ENCODE data around the gene MUCL3.
"Not testable (repeated sequence)": the region's sequence is repeated elsewhere in the genome, so short reads cannot be mapped to it uniquely, and the experiment has no call there.

MUCL3 gene

GRCh38 chr6:30983439-30983838, 42.7 kb downstream of the MUCL3 start, which contains the start of gene MUC21:
Gene MUC21, plus strand, starts transcription at chr6:30983718. Its CDS starts 241 bp downstream, at chr6:30983959.
- DNase-seq (ENCODE audit: low read depth in 3 of 3): no peak

DNA sequence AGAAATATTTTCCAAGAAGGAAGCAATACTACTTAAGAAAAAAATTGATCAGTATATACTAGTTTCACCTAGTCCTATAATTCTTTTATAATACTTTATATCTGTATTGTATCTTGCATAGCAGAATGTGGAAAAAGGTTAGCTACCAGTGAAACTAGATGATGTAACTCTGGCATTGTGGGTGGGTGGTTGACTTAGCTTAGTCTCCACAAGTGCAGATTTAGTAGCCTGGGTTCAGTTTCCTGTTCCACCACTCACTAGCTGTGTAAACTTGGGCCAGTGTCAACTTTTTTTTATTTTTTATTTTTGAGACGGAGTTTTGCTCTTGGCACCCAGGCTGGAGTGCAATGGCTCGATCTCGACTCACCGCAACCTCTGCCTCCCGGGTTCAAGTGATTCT, 44.7 kb downstream of the MUCL3 start:
- no peak for DNase-seq (ENCODE audit: low read depth in 3 of 3)

- DNase-seq (ENCODE audit: low read depth in 3 of 3): no peak
Observed at GRCh38 chr6:30987304-30987703, 46.5 kb downstream of the MUCL3 start.

DNA sequence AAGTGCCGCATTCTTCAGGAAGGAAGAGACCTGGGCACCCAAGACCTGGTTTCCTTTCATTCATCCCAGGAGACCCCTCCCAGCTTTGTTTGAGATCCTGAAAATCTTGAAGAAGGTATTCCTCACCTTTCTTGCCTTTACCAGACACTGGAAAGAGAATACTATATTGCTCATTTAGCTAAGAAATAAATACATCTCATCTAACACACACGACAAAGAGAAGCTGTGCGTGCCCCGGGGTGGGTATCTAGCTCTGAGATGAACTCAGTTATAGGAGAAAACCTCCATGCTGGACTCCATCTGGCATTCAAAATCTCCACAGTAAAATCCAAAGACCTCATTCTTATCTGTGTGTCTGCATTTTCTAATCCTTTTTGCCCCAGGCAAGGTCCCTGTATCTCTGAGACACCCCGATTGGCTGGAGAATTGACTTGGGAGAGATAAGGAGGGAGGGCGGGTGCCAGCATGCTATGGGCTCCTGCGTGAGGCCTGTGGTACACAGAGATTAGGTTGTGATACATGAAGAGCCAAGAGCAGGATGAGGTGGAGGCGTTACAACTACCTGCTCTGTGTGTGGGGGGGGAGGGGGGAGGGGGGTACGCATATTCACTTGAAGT, 47.5 kb downstream of the MUCL3 start:
- no peak for DNase-seq (ENCODE audit: low read depth in 3 of 3)

DNA sequence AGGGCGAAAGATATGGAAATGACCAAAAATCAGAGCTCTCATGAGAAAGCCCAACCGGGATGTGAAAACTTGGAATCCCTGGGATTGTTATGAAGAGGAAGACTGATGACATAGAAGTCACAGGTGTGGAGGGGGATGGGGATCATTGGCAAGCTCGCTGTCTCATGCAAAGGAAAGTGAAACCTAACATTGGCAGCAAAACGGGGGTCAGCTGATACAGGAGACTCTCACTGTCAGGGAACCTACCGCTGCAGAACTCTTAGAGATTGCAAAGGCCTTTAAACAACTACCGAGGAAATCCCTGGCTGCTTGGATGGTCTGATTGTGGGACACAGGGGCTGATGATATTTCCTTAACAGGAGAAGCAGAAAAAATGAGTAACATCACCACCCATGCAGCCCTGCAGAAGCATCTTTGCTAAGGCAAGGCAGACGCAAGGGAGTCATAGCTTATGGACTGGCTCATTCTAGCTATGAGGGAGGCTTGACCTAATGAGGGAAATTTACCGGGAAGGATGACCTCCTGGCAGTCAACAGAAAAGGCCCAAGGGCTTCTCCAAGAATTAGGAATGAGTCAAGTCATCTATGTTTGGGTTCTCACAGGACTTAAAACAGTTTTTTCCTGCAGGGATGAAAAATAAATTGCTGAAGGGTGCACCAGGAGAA, 49.8 kb downstream of the MUCL3 start:
- DNase-seq (ENCODE audit: low read depth in 3 of 3): no peak

DNA sequence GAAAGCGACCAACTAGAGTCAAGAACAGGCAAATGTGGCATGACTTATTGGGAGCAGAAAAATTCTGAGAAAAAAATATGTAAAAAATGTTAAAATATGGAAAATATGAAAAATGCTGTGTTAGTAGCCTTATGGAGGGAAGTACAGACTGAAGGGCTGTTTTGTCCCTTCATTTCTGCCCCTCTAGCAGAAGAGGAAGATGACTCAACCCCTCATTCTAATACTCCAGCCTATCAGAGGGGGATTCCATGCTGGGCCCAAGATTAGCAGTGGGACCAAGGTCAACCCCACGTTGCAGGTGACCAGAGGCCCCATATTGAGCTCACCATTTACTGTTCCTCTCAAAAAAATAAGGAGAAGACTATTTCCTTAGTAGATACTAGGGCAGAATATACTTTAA, 51.1 kb downstream of the MUCL3 start:
- DNase-seq (ENCODE audit: low read depth in 3 of 3): no peak

- no peak for DNase-seq (ENCODE audit: low read depth in 3 of 3)
Observed at GRCh38 chr6:30997301-30997700, 56.5 kb downstream of the MUCL3 start.

- DNase-seq (ENCODE audit: low read depth in 3 of 3): no peak
Observed at GRCh38 chr6:30998785-30999184, 58.0 kb downstream of the MUCL3 start.

- DNase-seq (ENCODE audit: low read depth in 3 of 3): not testable (repeated sequence)
Observed at GRCh38 chr6:31000067-31000860, 59.5 kb downstream of the MUCL3 start.

- no peak for DNase-seq (ENCODE audit: low read depth in 3 of 3)
Observed at GRCh38 chr6:31001281-31001888, 60.6 kb downstream of the MUCL3 start.

GRCh38 chr6:31002471-31002870, 61.7 kb downstream of the MUCL3 start:
- DNase-seq (ENCODE audit: low read depth in 3 of 3): no peak
